HG03432 (cell line): ENCODE results near the gene CDK5RAP2.
"Not testable (repeated sequence)": the region's sequence is repeated elsewhere in the genome, so short reads cannot be mapped to it uniquely, and the experiment has no call there.

Experiments used
- ATAC-seq: cut with Tn5 transposase; IDR thresholded peaks from one replicate; pipeline ENCODE4 v1.9.1; 2021; ENCODE audit warnings: mild to moderate bottlenecking, moderate library complexity; ENCODE audit not compliant: unreplicated experiment

Gene CDK5RAP2

DNA sequence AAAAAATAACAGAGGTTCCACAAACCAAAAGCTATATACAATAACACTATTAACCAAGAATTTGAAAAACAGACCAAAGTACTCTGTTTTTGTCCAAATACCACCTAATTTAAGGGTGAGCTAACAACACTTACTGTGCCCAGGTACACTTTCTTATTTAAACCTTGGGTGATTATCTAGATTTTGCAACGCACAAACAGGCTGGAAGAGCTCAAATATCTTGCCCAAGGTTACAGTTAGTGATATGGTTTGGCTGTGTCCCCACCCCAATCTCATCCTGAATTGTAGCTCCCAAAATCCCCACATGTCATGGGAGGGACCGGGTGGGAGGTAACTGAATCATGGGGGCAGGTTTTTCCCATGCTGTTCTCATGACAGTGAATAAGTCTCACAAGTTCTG is 58.9 kb downstream of the CDK5RAP2 start:
- ATAC-seq, result no peak

- ATAC-seq, result not testable (repeated sequence)
Measured at GRCh38 chr9:120515996-120516395, 64.0 kb downstream of the CDK5RAP2 start.

GRCh38 chr9:120515481-120515880 is 64.5 kb downstream of the CDK5RAP2 start:
- ATAC-seq, result not testable (repeated sequence)

DNA sequence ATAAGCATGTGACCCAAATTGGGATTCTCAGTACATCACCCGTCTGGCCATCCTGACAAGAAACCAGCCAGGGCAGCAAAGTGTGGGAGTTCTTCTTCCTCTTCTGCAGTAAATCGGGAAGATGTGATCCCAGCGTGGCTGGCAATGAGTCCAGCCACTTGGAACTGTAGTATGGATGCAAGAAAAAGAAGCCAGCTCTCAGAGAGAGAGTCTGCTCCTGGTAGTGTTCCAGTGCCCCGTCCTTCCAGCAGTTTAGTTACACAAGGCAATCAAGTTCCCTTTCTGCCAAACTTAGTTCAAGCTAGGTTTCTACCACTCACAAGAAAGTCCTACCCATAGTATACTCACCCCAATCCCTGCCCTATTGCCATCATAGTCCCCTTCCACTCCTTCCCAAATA is 65.6 kb downstream of the CDK5RAP2 start:
- no peak for ATAC-seq

DNA sequence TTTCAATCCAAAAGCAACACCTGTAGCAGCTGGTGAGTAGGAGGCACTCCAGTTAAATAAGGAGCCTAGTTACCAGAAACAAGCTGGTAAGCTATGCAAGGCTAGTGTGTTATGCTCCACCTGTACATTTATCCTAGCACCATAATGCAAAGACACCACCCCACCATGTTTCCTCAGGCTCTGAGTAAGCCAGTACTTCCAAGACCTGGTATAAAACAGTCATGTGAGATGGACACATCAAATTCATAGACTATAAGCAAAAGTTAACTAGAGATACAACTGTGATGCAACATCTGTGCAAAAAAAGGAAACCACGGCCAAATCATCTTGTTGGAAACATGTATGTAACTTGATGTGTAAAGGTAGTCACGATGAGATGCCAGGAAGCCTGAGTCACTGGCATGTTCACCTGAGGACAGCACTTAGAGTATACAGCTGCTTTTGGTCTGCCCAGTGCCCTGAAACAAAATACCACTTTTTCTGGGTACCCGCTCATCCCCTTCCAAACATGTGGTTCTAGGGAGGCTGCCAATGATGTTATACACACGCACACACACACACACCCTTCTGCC is 66.1 kb downstream of the CDK5RAP2 start:
- no peak for ATAC-seq

DNA sequence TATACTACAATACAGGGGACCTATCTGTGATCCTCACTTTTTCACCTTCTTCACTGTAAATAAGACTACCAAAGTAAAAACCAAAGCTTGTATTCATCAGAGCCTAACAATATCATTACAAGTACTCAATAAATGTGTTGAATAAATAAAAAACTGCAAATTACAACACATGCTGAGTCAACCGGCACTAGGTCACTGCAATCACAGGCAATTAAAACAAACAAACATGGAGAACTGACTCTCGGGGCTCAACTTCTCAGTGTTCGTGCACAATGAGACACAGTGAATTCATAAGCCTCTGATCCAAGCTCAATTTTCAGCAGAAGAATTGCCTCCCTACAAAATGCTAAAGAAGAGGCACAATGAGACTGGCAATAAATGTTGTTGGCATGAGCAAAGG is 69.2 kb downstream of the CDK5RAP2 start:
- ATAC-seq, result no peak

GRCh38 chr9:120507936-120508510 is 71.9 kb downstream of the CDK5RAP2 start:
- ATAC-seq, result no peak

GRCh38 chr9:120505186-120505585 is 74.8 kb downstream of the CDK5RAP2 start:
- no peak for ATAC-seq

GRCh38 chr9:120500733-120501132 is 79.2 kb downstream of the CDK5RAP2 start:
- ATAC-seq, result no peak

DNA sequence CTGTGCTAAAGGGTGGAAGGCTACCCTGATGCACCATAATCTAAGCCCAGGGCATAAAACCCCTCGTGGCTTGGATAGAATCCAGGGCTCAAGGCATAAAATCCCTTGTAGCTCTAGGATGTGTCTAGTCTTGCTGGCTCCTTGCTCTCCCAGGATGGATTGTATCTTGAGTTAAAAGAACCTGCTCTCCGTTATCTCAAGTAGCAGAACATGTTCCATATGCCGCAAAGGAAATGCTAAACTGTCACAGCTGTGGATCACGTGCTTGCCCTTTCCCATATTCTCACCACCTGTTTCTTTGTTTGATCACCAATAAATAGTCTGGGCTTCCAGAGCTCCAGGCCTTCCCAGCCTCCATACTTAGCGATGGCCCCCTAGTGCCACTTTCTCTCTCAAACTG is 82.1 kb downstream of the CDK5RAP2 start:
- ATAC-seq, result not testable (repeated sequence)

- not testable (repeated sequence) for ATAC-seq
Measured at GRCh38 chr9:120496438-120496837, 83.5 kb downstream of the CDK5RAP2 start.

- ATAC-seq, result peak; percentile 97
Measured at GRCh38 chr9:120490888-120491595, 88.9 kb downstream of the CDK5RAP2 start.

DNA sequence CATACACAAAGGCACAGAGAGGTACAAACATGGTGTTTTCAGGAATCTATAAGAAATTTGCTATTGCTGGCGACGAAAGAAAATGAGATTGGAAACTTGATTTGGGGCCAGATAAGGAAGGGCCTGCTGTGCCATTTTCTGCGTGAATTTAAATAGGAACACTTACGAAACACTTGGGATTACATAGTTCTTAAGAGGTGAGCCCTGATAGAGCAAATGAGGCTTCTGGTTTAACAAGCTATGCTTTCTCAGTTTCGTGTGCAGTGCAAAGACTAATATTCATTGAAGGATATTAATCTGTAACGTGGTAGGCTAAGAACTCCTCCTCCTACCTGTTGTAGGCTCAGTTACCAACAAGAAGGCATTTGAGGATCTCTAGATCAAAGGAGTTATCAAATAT is 93.1 kb downstream of the CDK5RAP2 start:
- ATAC-seq, result no peak

- ATAC-seq, result no peak
Measured at GRCh38 chr9:120486347-120486746, 93.6 kb downstream of the CDK5RAP2 start.

GRCh38 chr9:120485788-120486187 is 94.2 kb downstream of the CDK5RAP2 start:
- no peak for ATAC-seq

DNA sequence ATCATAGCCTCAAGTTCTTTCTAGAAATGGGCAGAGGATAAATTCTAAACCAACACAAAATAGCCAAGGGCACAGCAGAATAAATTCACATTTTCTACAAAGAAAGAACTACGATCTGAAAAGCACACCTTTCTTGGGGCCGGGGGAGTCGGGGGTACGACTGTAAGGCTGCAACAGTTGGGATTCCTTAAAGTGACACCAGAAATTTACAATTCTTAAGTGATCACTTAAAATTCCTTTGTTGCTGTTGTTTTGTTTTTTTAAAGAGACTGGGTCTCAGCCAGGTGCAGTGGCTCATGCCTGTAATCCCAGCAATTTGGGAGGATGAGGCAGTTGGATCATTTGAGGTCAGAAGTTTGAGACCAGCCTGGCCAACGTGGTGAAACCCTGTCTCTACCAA is 95.8 kb downstream of the CDK5RAP2 start:
- no peak for ATAC-seq

GRCh38 chr9:120482424-120483186 is 97.4 kb downstream of the CDK5RAP2 start:
- no peak for ATAC-seq

DNA sequence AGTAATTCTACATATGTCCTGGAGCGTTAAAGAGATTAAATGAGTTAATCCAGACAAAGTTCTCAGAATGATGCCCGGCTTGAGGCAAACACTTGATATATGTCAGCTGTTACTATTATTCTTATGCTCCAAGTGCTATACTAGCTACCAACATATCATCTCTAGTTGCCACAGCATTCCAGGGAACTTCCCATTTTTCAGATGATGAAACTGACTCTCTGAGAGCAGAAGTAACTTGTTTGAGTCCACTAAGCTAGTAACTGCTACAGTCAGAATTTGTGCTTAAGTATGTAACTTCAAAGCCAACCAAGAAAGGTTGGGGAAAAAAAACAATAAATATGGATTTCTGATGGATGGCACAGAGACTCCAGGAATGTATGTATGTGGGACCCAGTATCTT is 98.1 kb downstream of the CDK5RAP2 start:
- ATAC-seq, result no peak

DNA sequence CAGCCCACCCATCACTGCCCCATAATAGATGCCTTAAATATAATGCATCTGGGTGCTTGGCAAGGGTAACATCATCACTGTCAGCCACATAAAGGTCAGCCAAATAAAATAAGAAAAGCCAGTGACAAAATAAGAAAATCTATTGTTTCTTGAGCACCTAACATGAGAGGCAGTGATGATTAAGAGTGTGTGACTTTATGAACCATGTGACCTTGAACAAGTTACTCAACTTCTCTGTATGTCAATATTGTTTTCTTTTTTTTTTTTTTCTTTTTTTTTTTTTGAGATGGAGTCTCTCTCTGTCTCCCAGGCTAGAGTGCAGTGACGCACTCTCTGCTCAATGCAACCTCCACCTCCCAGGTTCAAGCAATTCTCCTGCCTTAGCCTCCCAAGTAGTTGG is 98.7 kb downstream of the CDK5RAP2 start:
- ATAC-seq, result no peak

GRCh38 chr9:120480707-120481106 is 99.3 kb downstream of the CDK5RAP2 start:
- ATAC-seq, result no peak

GRCh38 chr9:120478208-120478607 is 101.8 kb downstream of the CDK5RAP2 start:
- ATAC-seq, result no peak

DNA sequence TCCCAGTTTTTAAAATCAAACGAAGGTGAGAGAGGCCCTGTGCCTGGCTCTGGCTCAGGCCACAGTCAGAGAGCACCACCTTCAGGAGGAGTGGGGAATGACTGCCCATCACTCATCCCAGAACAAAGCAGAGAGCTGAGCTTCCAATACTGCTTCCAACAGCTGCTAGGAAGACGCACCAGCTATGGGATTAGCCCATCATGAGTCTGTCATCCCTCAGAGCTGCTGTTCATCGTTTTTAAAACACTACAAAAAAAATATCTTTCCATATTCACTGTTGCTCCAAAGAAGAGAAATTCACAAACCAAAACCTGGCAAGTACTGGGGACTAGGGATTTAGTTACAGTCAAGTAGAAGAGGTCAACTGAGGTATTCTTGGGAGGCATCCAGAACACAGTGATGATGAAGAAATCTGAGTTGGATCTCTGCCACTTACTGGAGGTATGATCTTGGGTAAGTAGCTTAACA is 102.4 kb downstream of the CDK5RAP2 start:
- ATAC-seq, result peak; percentile 76
